IMR-90 (cell line): ENCODE measurements around the gene ARMH3. TPM values are rescaled to one million over a fixed set of nuclear protein-coding genes. Genes with fewer than 3 reads are reported as not detected.

ENCODE experiments used
- ATAC-seq: fragments of 200-7000 bp; cut with Tn5 transposase; 2 replicates; pipeline ENCODE4 v1.9.1; 2020; ENCODE audit warnings: low read depth, mild to moderate bottlenecking, moderate library complexity
- BruUV-seq: library from RNA; stranded (reverse); fragments of 400-500 nt; replicated peaks from 2 replicates; lab custom pipeline; 2021; lab: Mats Ljungman, UMichigan
- CTCF ChIA-PET: fragments of 300-600 bp; formaldehyde crosslinking; extraction: SDS; loops from one replicate; lab custom pipeline; 2021; ENCODE audit warnings: antibody characterized with exemption; lab: Yijun Ruan, JAX
- POLR2A ChIA-PET: fragments of 300-600 bp; sonication (Branson Sonifier 250); formaldehyde crosslinking; loops from one replicate; lab custom pipeline; 2022; ENCODE audit warnings: antibody characterized with exemption; ENCODE audit not compliant: unreplicated experiment; lab: Charles Lee
- DNase-seq: peaks from one replicate; pipeline ENCODE4 v3.0.0; 2013
- H2AFZ ChIP-seq: replicated peaks from 2 replicates; pipeline ENCODE3; 2013; ENCODE audit warnings: low read length, mild to moderate bottlenecking; ENCODE audit not compliant: poor library complexity
- H2AK5ac ChIP-seq: 2 replicates; pipeline ENCODE4 v1.6.1; 2013; ENCODE audit warnings: low read depth, low read length, inconsistent platforms
- H2AK9ac ChIP-seq: replicated peaks from 2 replicates; pipeline ENCODE3; 2013; ENCODE audit warnings: mild to moderate bottlenecking, low read depth, low read length, moderate library complexity; ENCODE audit not compliant: poor library complexity
- H2BK120ac ChIP-seq: 2 replicates; pipeline ENCODE4 v1.6.1; 2013; ENCODE audit warnings: low read depth, low read length, inconsistent platforms
- H2BK15ac ChIP-seq: 3 replicates; pipeline ENCODE4 v1.6.1; 2013; ENCODE audit warnings: low read depth, low read length, inconsistent platforms
- H2BK20ac ChIP-seq: 2 replicates; pipeline ENCODE4 v1.6.1; 2013; ENCODE audit warnings: low read depth, mild to moderate bottlenecking, inconsistent platforms, low read length, moderate library complexity
- H2BK5ac ChIP-seq: 2 replicates; pipeline ENCODE4 v1.6.1; 2013; ENCODE audit warnings: mild to moderate bottlenecking, low read depth, low read length, inconsistent platforms; ENCODE audit not compliant: poor library complexity, severe bottlenecking
- H3K14ac ChIP-seq: replicated peaks from 2 replicates; pipeline ENCODE4 v1.6.1; 2013; ENCODE audit warnings: low read depth, low read length, inconsistent platforms
- H3K18ac ChIP-seq: 2 replicates; pipeline ENCODE4 v1.6.1; 2013; ENCODE audit warnings: low read depth, low read length, control low read depth
- H3K23ac ChIP-seq: 2 replicates; pipeline ENCODE4 v1.6.1; 2013; ENCODE audit warnings: low read depth, low read length, inconsistent platforms
- H3K27ac ChIP-seq: 2 replicates; pipeline ENCODE4 v1.5.1; 2013; ENCODE audit warnings: mild to moderate bottlenecking, control low read depth, low read length; ENCODE audit not compliant: insufficient read depth
- H3K27me3 ChIP-seq: 2 replicates; pipeline ENCODE4 v1.6.1; 2013; ENCODE audit warnings: low read length; ENCODE audit not compliant: control insufficient read depth, insufficient read depth
- H3K36me3 ChIP-seq: 2 replicates; pipeline ENCODE4 v1.6.1; 2013; ENCODE audit warnings: low read length, mixed read lengths; ENCODE audit not compliant: control insufficient read depth, insufficient read depth
- H3K4ac ChIP-seq: 2 replicates; pipeline ENCODE4 v1.6.1; 2013; ENCODE audit warnings: low read depth, low read length, inconsistent platforms
- H3K4me1 ChIP-seq: 2 replicates; pipeline ENCODE4 v1.6.1; 2013; ENCODE audit warnings: low read length, mixed read lengths; ENCODE audit not compliant: control insufficient read depth, insufficient read depth
- H3K4me2 ChIP-seq: 2 replicates; pipeline ENCODE4 v1.6.1; 2013; ENCODE audit warnings: low read depth, mild to moderate bottlenecking, control low read depth, low read length, moderate library complexity
- H3K4me3 ChIP-seq: 2 replicates; pipeline ENCODE4 v1.5.1; 2013; ENCODE audit warnings: low read depth, mild to moderate bottlenecking, control low read depth, low read length, moderate library complexity; ENCODE audit not compliant: insufficient read depth
- H3K56ac ChIP-seq: 2 replicates; pipeline ENCODE4 v1.6.1; 2013; ENCODE audit warnings: low read length, inconsistent platforms; ENCODE audit not compliant: insufficient read depth; ENCODE audit errors: extremely low read depth
- H3K79me1 ChIP-seq, 2 experiments: 2 replicates each; pipeline ENCODE4 v1.6.1; 2013; ENCODE audit warnings: low read length in 2 of 2, inconsistent platforms in 1 of 2, low read depth in 1 of 2
- H3K9ac ChIP-seq: 2 replicates; pipeline ENCODE4 v1.6.1; 2013; ENCODE audit warnings: low read depth, low read length, control low read depth
- H3K9me1 ChIP-seq: 2 replicates; pipeline ENCODE4 v1.6.1; 2013; ENCODE audit warnings: low read length, inconsistent platforms; ENCODE audit not compliant: insufficient read depth
- H3K9me3 ChIP-seq: 2 replicates; pipeline ENCODE4 v1.6.1; 2013; ENCODE audit warnings: low read length; ENCODE audit not compliant: control insufficient read depth, insufficient read depth
- H4K20me1 ChIP-seq: 2 replicates; pipeline ENCODE4 v1.6.1; 2013; ENCODE audit warnings: low read length, inconsistent platforms; ENCODE audit not compliant: insufficient read depth
- H4K5ac ChIP-seq: 2 replicates; pipeline ENCODE4 v1.6.1; 2013; ENCODE audit warnings: mild to moderate bottlenecking, low read depth, low read length, control low read depth
- H4K8ac ChIP-seq, 2 experiments: 2 replicates each; pipeline ENCODE4 v1.6.1; 2013; ENCODE audit warnings: low read depth in 2 of 2, low read length in 2 of 2, control low read depth in 1 of 2, inconsistent platforms in 1 of 2
- H4K91ac ChIP-seq: 2 replicates; pipeline ENCODE4 v1.6.1; 2013; ENCODE audit warnings: low read depth, low read length, inconsistent platforms; ENCODE audit not compliant: insufficient read depth
- BHLHE40 ChIP-seq: fragments of 150-350 bp; IDR thresholded peaks from 2 replicates; pipeline ENCODE4 v1.6.1; 2016; ENCODE audit warnings: mild to moderate bottlenecking, low read depth, low read length
- CHD1 ChIP-seq: IDR thresholded peaks from 2 replicates; pipeline ENCODE4 v1.6.1; 2012; ENCODE audit warnings: low read depth, low read length, improper control_type of control experiment
- ELK1 ChIP-seq: fragments of 150-350 bp; IDR thresholded peaks from 2 replicates; pipeline ENCODE4 v1.6.1; 2016; ENCODE audit warnings: low read depth, mild to moderate bottlenecking, low read length, moderate library complexity, borderline replicate concordance
- MAZ ChIP-seq: IDR thresholded peaks from 2 replicates; pipeline ENCODE4 v1.6.1; 2012; ENCODE audit warnings: low read depth, mild to moderate bottlenecking, low read length, improper control_type of control experiment, moderate library complexity, borderline replicate concordance
- POLR2A ChIP-seq: IDR thresholded peaks from 2 replicates; pipeline ENCODE4 v1.6.1; 2012; ENCODE audit warnings: mild to moderate bottlenecking, low read depth, low read length
- RFX5 ChIP-seq: IDR thresholded peaks from 2 replicates; pipeline ENCODE4 v1.8.0; 2012; ENCODE audit warnings: low read depth, mild to moderate bottlenecking, low read length, moderate library complexity
- SMC3 ChIP-seq: fragments of 150-350 bp; IDR thresholded peaks from 2 replicates; pipeline ENCODE4 v1.6.1; 2016; ENCODE audit warnings: low read depth, mild to moderate bottlenecking, antibody characterized with exemption, low read length, moderate library complexity
- WGBS, 2 experiments: methylation state at CpG; one replicate each; pipeline versions ENCODE4 v1.1.5 to v1.1.7; 2013; ENCODE audit warnings: missing lambda C conversion rate in 2 of 2; ENCODE audit not compliant: insufficient read length in 1 of 2; ENCODE audit errors: extremely low coverage in 2 of 2; 5-methylcytosine and 5-hydroxymethylcytosine counted together
- dilution Hi-C: fragments of 300-500 bp; cut with HindIII; formaldehyde crosslinking; loops from one replicate; pipeline ENCODE4 v1.14.3; 2018; ENCODE audit warnings: low sequenced_read_pairs; ENCODE audit not compliant: unreplicated experiment
- in situ Hi-C: fragments of 300-500 bp; cut with MboI; formaldehyde crosslinking; loops from 3 replicates; pipeline ENCODE4 v1.14.3; 2019; ENCODE audit warnings: low sequenced_read_pairs, inconsistent platforms, mixed read lengths
- intact Hi-C: fragments of 100-400 bp; cut with micrococcal nuclease; formaldehyde crosslinking; loops from 2 replicates; pipeline ENCODE4 v1.10.0; 2022
- polyA plus RNA-seq, 3 experiments: library from polyadenylated mRNA; depleted of rRNA; stranded (reverse); fragments of >200 nt; gene quantifications; 2 replicates each; pipeline ENCODE4 v1.2.3, GENCODE V29; 2012; ENCODE audit warnings: low replicate concordance in 1 of 3
- total RNA-seq: library from RNA; depleted of rRNA; stranded (reverse); fragments of >200 nt; gene quantifications from 2 replicates; pipeline ENCODE4 v1.2.3, GENCODE V29; 2012
- TF ChIP-seq, protein P1 (sequence below): fragments of 150-350 bp; IDR thresholded peaks from 2 replicates; pipeline ENCODE4 v1.6.1; 2017; ENCODE audit warnings: mild to moderate bottlenecking, antibody characterized with exemption, low read length, low read depth

ARMH3 gene
- total and polyA plus RNA-seq, 2 of the 4 experiments (the other 2 are of a cell fraction): 12.1 to 13.1 TPM

DNA sequence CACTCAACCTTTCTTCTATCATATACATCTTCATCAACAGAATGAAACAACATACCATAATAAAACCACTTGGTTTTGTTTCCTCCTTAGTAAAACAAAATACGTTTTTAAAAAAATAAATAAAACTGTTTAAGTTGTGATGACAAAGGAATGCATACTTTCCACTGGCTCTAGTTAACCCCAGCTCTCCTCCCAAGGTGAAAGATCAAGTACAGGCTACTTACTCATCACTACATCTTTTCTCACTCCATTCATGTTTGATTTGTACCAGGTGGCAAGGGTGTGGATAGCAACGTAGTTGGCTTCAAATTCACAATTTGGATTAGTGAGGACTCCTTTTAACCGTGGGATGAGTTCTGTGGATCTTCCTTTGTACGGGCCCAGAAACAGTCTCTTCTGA is 252.5 kb downstream of the ARMH3 start:
- no peak overlapping the region for H4K91ac ChIP-seq
- H3K27me3 ChIP-seq: no peaks in the 10 kb centered on the region
- no CpG with 5 or more reads among the region's 4 CpGs for WGBS, 2 experiments
- peaks cover 50% of the 10 kb centered on the region for H4K20me1 ChIP-seq
- H3K9me3 ChIP-seq: no peaks in the 10 kb centered on the region
- no peak overlapping the region for H3K4ac ChIP-seq
- H2BK15ac ChIP-seq: no peak overlapping the region
- no TSS peak for BruUV-seq
- H3K23ac ChIP-seq: no peak overlapping the region
- H3K9ac ChIP-seq: no peak overlapping the region
- intact Hi-C loops (no loop called here), dilution Hi-C loops (no loop called here), in situ Hi-C loops (loop anchor here (25.0 kb wide), 1 partner anchor 866 kb away; no protein-coding TSS in a partner anchor)
- TF ChIP-seq ELK1 (no peak), POLR2A (no peak), RFX5 (no peak), MAZ (no peak), CHD1 (no peak), BHLHE40 (no peak), SMC3 (no peak)
- TF ChIP-seq, protein P1, sequence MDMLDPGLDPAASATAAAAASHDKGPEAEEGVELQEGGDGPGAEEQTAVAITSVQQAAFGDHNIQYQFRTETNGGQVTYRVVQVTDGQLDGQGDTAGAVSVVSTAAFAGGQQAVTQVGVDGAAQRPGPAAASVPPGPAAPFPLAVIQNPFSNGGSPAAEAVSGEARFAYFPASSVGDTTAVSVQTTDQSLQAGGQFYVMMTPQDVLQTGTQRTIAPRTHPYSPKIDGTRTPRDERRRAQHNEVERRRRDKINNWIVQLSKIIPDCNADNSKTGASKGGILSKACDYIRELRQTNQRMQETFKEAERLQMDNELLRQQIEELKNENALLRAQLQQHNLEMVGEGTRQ: no peak
- no peak overlapping the region for H2BK120ac ChIP-seq
- no peak overlapping the region for H3K56ac ChIP-seq
- no peak overlapping the region for H2BK20ac ChIP-seq
- H2AK5ac ChIP-seq: no peak overlapping the region
- H2AK9ac ChIP-seq: no peak overlapping the region
- H4K5ac ChIP-seq: no peak overlapping the region
- H3K4me1 ChIP-seq: no peaks in the 10 kb centered on the region
- H3K79me1 ChIP-seq: peaks cover 26 to 54% of the 10 kb centered on the region in 2 experiments
- peaks cover 68% of the 10 kb centered on the region for H3K36me3 ChIP-seq
- H3K27ac ChIP-seq: no peak overlapping the region
- H4K8ac ChIP-seq: no peak overlapping the region
- POLR2A ChIA-PET: no interaction called here
- CTCF ChIA-PET: interaction anchor here (0.6 to 0.7 kb wide), 2 partner anchors 20 to 30 kb away, joined by 3 read pairs; no protein-coding TSS in a partner anchor
- H3K14ac ChIP-seq: no peak overlapping the region
- no peak overlapping the region for H3K18ac ChIP-seq
- no peak overlapping the region for H3K4me3 ChIP-seq
- DNase-seq (peak; percentile 39), ATAC-seq (peak; percentile 70)
- H3K9me1 ChIP-seq: 0 out of 2 replicates have a peak, but pooled peaks cover 2% of the 10 kb centered on the region
- H3K4me2 ChIP-seq: no peak overlapping the region
- no peak overlapping the region for H2AFZ ChIP-seq
- no peak overlapping the region for H2BK5ac ChIP-seq
